GM12878 (cell line): ENCODE results near the gene SENP8. TPM values are rescaled to one million over a fixed set of nuclear protein-coding genes. Genes with fewer than 3 reads are reported as not detected.

Experiments
- ATF2 ChIP-seq: IDR thresholded peaks from 2 replicates; pipeline ENCODE4 v1.6.1; 2012; ENCODE audit warnings: low read length, inconsistent platforms
- DPF2 ChIP-seq: fragments of 450-650 bp; IDR thresholded peaks from 2 replicates; pipeline ENCODE4 v1.6.1; 2017; ENCODE audit warnings: mild to moderate bottlenecking
- E2F8 ChIP-seq: fragments of 450-650 bp; IDR thresholded peaks from 2 replicates; pipeline ENCODE4 v1.6.1; 2018; ENCODE audit warnings: mild to moderate bottlenecking, low read depth, moderate library complexity; ENCODE audit not compliant: partially characterized antibody
- FOXM1 ChIP-seq: IDR thresholded peaks from 2 replicates; pipeline ENCODE4 v1.6.1; 2012; ENCODE audit warnings: low read depth, mild to moderate bottlenecking, inconsistent platforms, low read length, moderate library complexity
- IRF3 ChIP-seq: fragments of 450-650 bp; IDR thresholded peaks from 2 replicates; pipeline ENCODE4 v1.6.1; 2014; ENCODE audit warnings: mild to moderate bottlenecking
- IRF4 ChIP-seq: IDR thresholded peaks from 2 replicates; pipeline ENCODE4 v1.6.1; 2011; ENCODE audit warnings: low read depth, low read length
- IRF5 ChIP-seq: fragments of 450-650 bp; IDR thresholded peaks from 2 replicates; pipeline ENCODE4 v1.6.1; 2017; ENCODE audit warnings: borderline replicate concordance
- KDM1A ChIP-seq: fragments of 200-600 bp; sonication (generic); IDR thresholded peaks from 2 replicates; pipeline ENCODE4 v1.6.1; 2016; ENCODE audit warnings: borderline replicate concordance
- MAX ChIP-seq: IDR thresholded peaks from 2 replicates; pipeline ENCODE4 v1.6.1; 2012; ENCODE audit warnings: low read depth, low read length, improper control_type of control experiment
- MEF2A ChIP-seq: IDR thresholded peaks from 2 replicates; pipeline ENCODE4 v1.6.1; 2011; ENCODE audit warnings: low read depth, mild to moderate bottlenecking, low read length, moderate library complexity; ENCODE audit not compliant: insufficient read depth
- MTA2 ChIP-seq: fragments of 450-650 bp; IDR thresholded peaks from 2 replicates; pipeline ENCODE4 v1.6.1; 2016; ENCODE audit warnings: low read depth, mild to moderate bottlenecking, moderate library complexity
- NFIC ChIP-seq: IDR thresholded peaks from 2 replicates; pipeline ENCODE4 v1.6.1; 2012; ENCODE audit warnings: low read depth, mild to moderate bottlenecking, inconsistent platforms, low read length, moderate library complexity
- NR2C2 ChIP-seq: IDR thresholded peaks from 2 replicates; pipeline ENCODE4 v1.6.1; 2011; ENCODE audit warnings: borderline replicate concordance, low read depth; ENCODE audit not compliant: control insufficient read depth, insufficient read length
- NR2F1 ChIP-seq: fragments of 450-650 bp; conservative IDR thresholded peaks from 2 replicates; pipeline ENCODE4 v1.6.1; 2017; ENCODE audit warnings: mild to moderate bottlenecking
- RELA ChIP-seq: fragments of 450-650 bp; IDR thresholded peaks from 2 replicates; pipeline ENCODE4 v1.8.0; 2014; ENCODE audit warnings: borderline replicate concordance; ENCODE audit not compliant: partially characterized antibody
- REST ChIP-seq: IDR thresholded peaks from 2 replicates; pipeline ENCODE4 v1.6.1; 2012; ENCODE audit warnings: mild to moderate bottlenecking, low read depth, low read length
- SIN3A ChIP-seq: IDR thresholded peaks from 2 replicates; pipeline ENCODE4 v1.6.1; 2012; ENCODE audit warnings: low read depth, low read length, improper control_type of control experiment
- SPI1 ChIP-seq: IDR thresholded peaks from 2 replicates; pipeline ENCODE4 v1.6.1; 2011; ENCODE audit warnings: low read depth, mild to moderate bottlenecking, low read length, moderate library complexity, borderline replicate concordance; ENCODE audit not compliant: insufficient read depth
- TARDBP ChIP-seq: IDR thresholded peaks from 2 replicates; pipeline ENCODE4 v1.6.1; 2016; ENCODE audit warnings: borderline replicate concordance
- TCF7 ChIP-seq: IDR thresholded peaks from 2 replicates; pipeline ENCODE4 v1.6.1; 2014; ENCODE audit warnings: antibody characterized with exemption, borderline replicate concordance
- polyA plus RNA-seq, 11 experiments: library from polyadenylated mRNA; depleted of rRNA in 4 of 11; unstranded in 6 of 11; stranded (reverse) in 5 of 11; fragments of >200 nt; fragmentation: Nextera tagmentation in 4 of 11; fragmentation: Illumina TruSeq in 1 of 11; extraction: Ambion mirVana in 4 of 11; extraction: Trizol in 1 of 11; gene quantifications; 1 replicate in 1 of 11; 2 replicates in 10 of 11; pipeline versions ENCODE4 v1.2.1 to v1.2.3, GENCODE V29; 2011 to 2016; ENCODE audit warnings: inconsistent platforms in 2 of 11, missing spikeins in 2 of 11, low read depth in 1 of 11
- total RNA-seq, 4 experiments: library from RNA; depleted of rRNA in 3 of 4; stranded (reverse); fragments of >200 nt in 3 of 4; fragmentation: Illumina TruSeq in 1 of 4; extraction: Trizol in 1 of 4; gene quantifications; 2 replicates each; pipeline versions ENCODE4 v1.2.1 to v1.2.3, GENCODE V29; 2013 to 2021

Gene SENP8
- total and polyA plus RNA-seq, 10 of the 15 experiments (the other 5 are each of a cell fraction or from before 2014, with no cell fraction given) = 0.87 to 5.6 (median 2.2) TPM

- TF ChIP-seq SPI1 (peak; percentile 22; the same call in 1 of the 2 replicates), TCF7 (no peak), NR2F1 (peak; percentile 82), NFIC (peak; percentile 76), FOXM1 (peak; percentile 44; the same call in 1 of the 2 replicates), E2F8 (no peak), MEF2A (peak; percentile 55; the same call in 1 of the 2 replicates), RELA (no peak), IRF3 (no peak), IRF4 (peak; percentile 69; the same call in 1 of the 2 replicates), KDM1A (no peak), SIN3A (no peak), IRF5 (no peak), ATF2 (peak; percentile 44; the same call in 1 of the 2 replicates), DPF2 (peak; percentile 42; the same call in 1 of the 2 replicates), MTA2 (peak; percentile 96), REST (no peak), TARDBP (no peak), NR2C2 (no peak), MAX (no peak)
Measured at GRCh38 chr15:72078887-72079286, 39.3 kb upstream of the SENP8 start (continued).
